HCT116 (cell line): ENCODE results near the gene PAQR4. TPM values are rescaled to one million over a fixed set of nuclear protein-coding genes. Genes with fewer than 3 reads are reported as not detected.

Experiments
- ATAC-seq: fragments of 200-7000 bp; cut with Tn5 transposase; 2 replicates; pipeline ENCODE4 v1.9.1; 2020; ENCODE audit warnings: mild to moderate bottlenecking, moderate library complexity
- BruUV-seq: library from RNA; stranded (reverse); fragments of 400-500 nt; replicated peaks from 2 replicates; lab custom pipeline; 2021; lab: Mats Ljungman, UMichigan
- CTCF ChIA-PET: fragments of 300-600 bp; sonication (Branson Sonifier 250); formaldehyde crosslinking; loops from one replicate; lab custom pipeline; 2021; ENCODE audit warnings: antibody characterized with exemption; lab: Charles Lee
- POLR2A ChIA-PET: fragments of 300-600, 350-600 bp; sonication (Branson Sonifier 250); formaldehyde crosslinking; loops from one replicate; lab custom pipeline; 2021; ENCODE audit warnings: antibody characterized with exemption; lab: Charles Lee
- RAD21 ChIA-PET, 2 experiments: fragments of 300-600 bp; sonication (Branson Sonifier 250); formaldehyde crosslinking; loops; one replicate each; lab custom pipeline; 2023; ENCODE audit warnings: low total read pairs in 2 of 2; ENCODE audit not compliant: uncharacterized antibody in 2 of 2, unreplicated experiment in 2 of 2, low non-redundant PET in 1 of 2; lab: Charles Lee
- DNase-seq: peaks from one replicate; pipeline ENCODE4 v3.0.0-alpha.2; 2010; ENCODE audit warnings: low read depth, low spot score
- H2AFZ ChIP-seq: fragments of 200-600 bp; shearing (Covaris generic), sonication (generic); 2 replicates; pipeline ENCODE4 v1.6.1; 2017; ENCODE audit warnings: low read depth, mixed run types, mixed read lengths, antibody characterized with exemption, low read length; ENCODE audit not compliant: poor library complexity, severe bottlenecking
- H3K27ac ChIP-seq: 2 replicates; pipeline ENCODE4 v1.5.1; 2012; ENCODE audit warnings: low read depth, low read length
- H3K27me3 ChIP-seq: fragments of 200-600 bp; sonication (generic); 2 replicates; pipeline ENCODE4 v1.6.1; 2016; ENCODE audit warnings: mixed run types, low read length, mixed read lengths; ENCODE audit not compliant: insufficient read depth
- H3K36me3 ChIP-seq, 2 experiments: fragments of 200-500 bp in 1 of 2; fragments of 200-600 bp in 1 of 2; sonication (Bioruptor generic) in 1 of 2; sonication (generic) in 1 of 2; 2 replicates each; pipeline versions ENCODE4 v1.5.1 to v1.6.1; 2014 to 2016; ENCODE audit warnings: low read length in 2 of 2, inconsistent platforms in 1 of 2, mixed read lengths in 1 of 2, mixed run types in 1 of 2; ENCODE audit not compliant: insufficient read depth in 2 of 2, control insufficient read depth in 1 of 2
- H3K4me1 ChIP-seq, 2 experiments: fragments of 200-600 bp in 1 of 2; sonication (generic) in 1 of 2; 2 replicates each; pipeline versions ENCODE4 v1.5.1 to v1.6.1; 2012 to 2017; ENCODE audit warnings: low read length in 2 of 2, inconsistent platforms in 1 of 2, mild to moderate bottlenecking in 1 of 2, mixed read lengths in 1 of 2, mixed run types in 1 of 2, moderate library complexity in 1 of 2; ENCODE audit not compliant: insufficient read depth in 2 of 2, control insufficient read depth in 1 of 2
- H3K4me2 ChIP-seq: fragments of 200-600 bp; sonication (generic); 2 replicates; pipeline ENCODE4 v1.6.1; 2017; ENCODE audit warnings: mixed run types, low read length, mixed read lengths
- H3K4me3 ChIP-seq, 2 experiments: fragments of 200-600 bp in 1 of 2; sonication (generic) in 1 of 2; replicated peaks in 1 of 2; 2 replicates each; pipeline ENCODE4 v1.5.1; 2011 to 2016; ENCODE audit warnings: low read length in 2 of 2, control low read depth in 1 of 2, low read depth in 1 of 2, mild to moderate bottlenecking in 1 of 2, mixed read lengths in 1 of 2, mixed run types in 1 of 2
- H3K79me2 ChIP-seq: fragments of 200-600 bp; sonication (generic); 2 replicates; pipeline ENCODE4 v1.6.1; 2017; ENCODE audit warnings: mild to moderate bottlenecking, mixed run types, low read length, moderate library complexity, mixed read lengths; ENCODE audit not compliant: insufficient read depth
- H3K9ac ChIP-seq: fragments of 200-600 bp; sonication (generic); 2 replicates; pipeline ENCODE4 v1.6.1; 2016; ENCODE audit warnings: low read length, mixed read lengths
- H3K9me2 ChIP-seq: fragments of 200-600 bp; sonication (generic), shearing (Covaris generic); 2 replicates; pipeline ENCODE4 v1.6.1; 2017; ENCODE audit warnings: mixed run types, mild to moderate bottlenecking, moderate library complexity; ENCODE audit not compliant: insufficient read depth
- H3K9me3 ChIP-seq, 2 experiments: fragments of 200-500 bp in 1 of 2; fragments of 200-600 bp in 1 of 2; sonication (Bioruptor generic) in 1 of 2; sonication (generic) in 1 of 2; 2 replicates each; pipeline ENCODE4 v1.6.1; 2014 to 2017; ENCODE audit warnings: low read length in 2 of 2, mixed read lengths in 2 of 2, inconsistent platforms in 1 of 2, low read depth in 1 of 2, mild to moderate bottlenecking in 1 of 2, mixed run types in 1 of 2, moderate library complexity in 1 of 2; ENCODE audit not compliant: control insufficient read depth in 1 of 2, insufficient read depth in 1 of 2
- H4K20me1 ChIP-seq: fragments of 200-600 bp; sonication (generic), shearing (Covaris generic); 2 replicates; pipeline ENCODE4 v1.6.1; 2017; ENCODE audit warnings: mixed run types, mild to moderate bottlenecking, moderate library complexity; ENCODE audit not compliant: insufficient read depth
- CBX3 ChIP-seq: IDR thresholded peaks from 2 replicates; pipeline ENCODE4 v1.6.1; 2012; ENCODE audit warnings: low read depth
- CEBPB ChIP-seq: IDR thresholded peaks from 2 replicates; pipeline ENCODE4 v1.6.1; 2012; ENCODE audit warnings: low read depth
- EGR1 ChIP-seq: IDR thresholded peaks from 2 replicates; pipeline ENCODE4 v1.6.1; 2012; ENCODE audit warnings: low read depth
- ELF1 ChIP-seq: IDR thresholded peaks from 2 replicates; pipeline ENCODE4 v1.6.1; 2012; ENCODE audit warnings: low read depth, borderline replicate concordance
- EZH2 ChIP-seq: fragments of 200-600 bp; sonication (generic); IDR thresholded peaks from 2 replicates; pipeline ENCODE4 v1.6.1; 2017; ENCODE audit warnings: antibody characterized with exemption, mixed run types
- EZH2phosphoT487 ChIP-seq: fragments of 200-600 bp; IDR thresholded peaks from 2 replicates; pipeline ENCODE4 v1.6.1; 2018; ENCODE audit warnings: antibody characterized with exemption, borderline replicate concordance
- FOSL1 ChIP-seq: IDR thresholded peaks from 2 replicates; pipeline ENCODE4 v1.6.1; 2012; ENCODE audit warnings: low read depth
- JUND ChIP-seq: IDR thresholded peaks from 2 replicates; pipeline ENCODE4 v1.6.1; 2012
- POLR2A ChIP-seq: IDR thresholded peaks from 2 replicates; pipeline ENCODE4 v1.7.0; 2011; ENCODE audit warnings: borderline replicate concordance; ENCODE audit not compliant: insufficient read depth, insufficient read length; ENCODE audit errors: extremely low read depth
- SIN3A ChIP-seq: IDR thresholded peaks from 2 replicates; pipeline ENCODE4 v1.6.1; 2012; ENCODE audit warnings: low read depth
- TCF7L2 ChIP-seq: IDR thresholded peaks from 2 replicates; pipeline ENCODE4 v1.7.0; 2011; ENCODE audit warnings: borderline replicate concordance, inconsistent platforms; ENCODE audit not compliant: insufficient read depth, insufficient read length; ENCODE audit errors: extremely low read depth
- YY1 ChIP-seq: IDR thresholded peaks from 2 replicates; pipeline ENCODE4 v1.6.1; 2011; ENCODE audit warnings: low read length, low read depth, moderate library complexity, mild to moderate bottlenecking; ENCODE audit not compliant: insufficient replicate concordance; ENCODE audit errors: extremely low read depth
- ZFX ChIP-seq: fragments of 450-650 bp; IDR thresholded peaks from 2 replicates; pipeline ENCODE4 v1.6.1; 2017
- ZNF274 ChIP-seq: fragments of 200-500 bp; sonication (Bioruptor generic); IDR thresholded peaks from 2 replicates; pipeline ENCODE4 v1.6.1; 2014; ENCODE audit warnings: mild to moderate bottlenecking, low read depth, low read length, inconsistent platforms
- intact Hi-C: fragments of 100-400 bp; cut with micrococcal nuclease; formaldehyde crosslinking; loops from 2 replicates; pipeline ENCODE4 v1.10.0; 2022
- total RNA-seq: library from RNA; stranded (reverse); gene quantifications from one replicate; pipeline ENCODE4 v1.2.1, GENCODE V29; 2021; ENCODE audit not compliant: unreplicated experiment
- TF ChIP-seq, protein P1 (sequence below), 3 experiments: fragments of 200-600 bp in 1 of 3; sonication (generic) in 1 of 3; IDR thresholded peaks in 2 of 3; conservative IDR thresholded peaks in 1 of 3; 2 replicates each; pipeline ENCODE4 v1.5.1; 2012 to 2017; ENCODE audit warnings: low read depth in 2 of 3, low read length in 2 of 3, antibody characterized with exemption in 1 of 3, borderline replicate concordance in 1 of 3, control low read depth in 1 of 3, mild to moderate bottlenecking in 1 of 3, mixed read lengths in 1 of 3, mixed run types in 1 of 3, moderate library complexity in 1 of 3; ENCODE audit not compliant: insufficient read depth in 1 of 3
- TF ChIP-seq, protein P2 (sequence below): IDR thresholded peaks from 2 replicates; pipeline ENCODE4 v1.6.1; 2012

PAQR4 gene
- total RNA-seq, 1 experiment from 2014 or later = 45.6 TPM

GRCh38 chr16:2962334-2963073 is 6.6 kb upstream of the PAQR4 start:
- DNase-seq = no peak
- H4K20me1 ChIP-seq = no peaks in the 10 kb centered on the region
- intact Hi-C loops = no loop called here
- H3K27me3 ChIP-seq = no peaks in the 10 kb centered on the region
- no peak overlapping the region for H2AFZ ChIP-seq
- H3K36me3 ChIP-seq = no peaks in the 10 kb centered on the region
- peak overlapping the region; percentile 89 for H3K27ac ChIP-seq
- no peak for ATAC-seq
- H3K4me2 ChIP-seq = peak overlapping the region; percentile 98
- peak overlapping the region; percentile 88 for H3K9ac ChIP-seq
- peak overlapping the region; percentile 71 to 83 for H3K4me3 ChIP-seq
- ChIA-PET RAD21 (no interaction called here), POLR2A (interaction anchor here (1.0 to 4.1 kb wide), 3 partner anchors 10 to 59 kb away, joined by 3 to 29 read pairs (median 5); partner anchors contain the start of genes HCFC1R1, THOC6 and TNFRSF12A), CTCF (interaction anchor here (0.5 kb wide), 1 partner anchor 135 kb away, joined by 3 read pairs; no protein-coding TSS in a partner anchor)
- peaks cover 15 to 41% of the 10 kb centered on the region in 2 experiments for H3K4me1 ChIP-seq
- no peaks in the 10 kb centered on the region for H3K79me2 ChIP-seq
- no peaks in the 10 kb centered on the region for H3K9me3 ChIP-seq
- TF ChIP-seq, protein P1, sequence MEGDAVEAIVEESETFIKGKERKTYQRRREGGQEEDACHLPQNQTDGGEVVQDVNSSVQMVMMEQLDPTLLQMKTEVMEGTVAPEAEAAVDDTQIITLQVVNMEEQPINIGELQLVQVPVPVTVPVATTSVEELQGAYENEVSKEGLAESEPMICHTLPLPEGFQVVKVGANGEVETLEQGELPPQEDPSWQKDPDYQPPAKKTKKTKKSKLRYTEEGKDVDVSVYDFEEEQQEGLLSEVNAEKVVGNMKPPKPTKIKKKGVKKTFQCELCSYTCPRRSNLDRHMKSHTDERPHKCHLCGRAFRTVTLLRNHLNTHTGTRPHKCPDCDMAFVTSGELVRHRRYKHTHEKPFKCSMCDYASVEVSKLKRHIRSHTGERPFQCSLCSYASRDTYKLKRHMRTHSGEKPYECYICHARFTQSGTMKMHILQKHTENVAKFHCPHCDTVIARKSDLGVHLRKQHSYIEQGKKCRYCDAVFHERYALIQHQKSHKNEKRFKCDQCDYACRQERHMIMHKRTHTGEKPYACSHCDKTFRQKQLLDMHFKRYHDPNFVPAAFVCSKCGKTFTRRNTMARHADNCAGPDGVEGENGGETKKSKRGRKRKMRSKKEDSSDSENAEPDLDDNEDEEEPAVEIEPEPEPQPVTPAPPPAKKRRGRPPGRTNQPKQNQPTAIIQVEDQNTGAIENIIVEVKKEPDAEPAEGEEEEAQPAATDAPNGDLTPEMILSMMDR (IDR thresholded peaks at IDR 0.05 in 2 of 3, conservative IDR thresholded peaks at IDR 0.05 in 1 of 3; ENCODE audit: borderline replicate concordance in 1 of 3, insufficient read depth in 1 of 3, low read depth in 2 of 3, low read length in 2 of 3) = no peak
- no peak for TF ChIP-seq ZFX
- TF ChIP-seq, protein P2, sequence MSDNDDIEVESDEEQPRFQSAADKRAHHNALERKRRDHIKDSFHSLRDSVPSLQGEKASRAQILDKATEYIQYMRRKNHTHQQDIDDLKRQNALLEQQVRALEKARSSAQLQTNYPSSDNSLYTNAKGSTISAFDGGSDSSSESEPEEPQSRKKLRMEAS = no peak
- no peak for TF ChIP-seq ZNF274
- TF ChIP-seq ELF1 = no peak
- no peak for TF ChIP-seq EGR1
- no peak for TF ChIP-seq YY1
- TF ChIP-seq EZH2 = no peak
- TF ChIP-seq EZH2phosphoT487 = no peak
- TF ChIP-seq POLR2A = no peak
- TF ChIP-seq CBX3 = no peak
- no peak for TF ChIP-seq JUND
- TF ChIP-seq CEBPB = no peak
- TF ChIP-seq SIN3A = no peak
- no peak for TF ChIP-seq FOSL1
- no peak for TF ChIP-seq TCF7L2
- BruUV-seq = no TSS peak
- no peaks in the 10 kb centered on the region for H3K9me2 ChIP-seq
